Osteoblast (primary cell): Measurements from ENCODE around the gene ADRA2C. TPM values are rescaled to one million over a fixed set of nuclear protein-coding genes. Genes with fewer than 3 reads are reported as not detected.

Experiments used
- DNase-seq: peaks from one replicate; pipeline ENCODE4 v3.0.0; 2011; ENCODE audit warnings: low spot score, mixed read lengths; ENCODE audit not compliant: insufficient read length; ENCODE audit errors: missing footprints
- H2AFZ ChIP-seq: 2 replicates; pipeline ENCODE4 v1.6.0; 2011; ENCODE audit warnings: mild to moderate bottlenecking, low read length
- H3K27ac ChIP-seq: 2 replicates; pipeline ENCODE4 v1.5.1; 2011; ENCODE audit warnings: mild to moderate bottlenecking, low read depth, low read length, moderate library complexity
- H3K27me3 ChIP-seq: 2 replicates; pipeline ENCODE4 v1.6.0; 2012; ENCODE audit warnings: mild to moderate bottlenecking, control low read depth, inconsistent platforms, low read length, moderate library complexity; ENCODE audit not compliant: insufficient read depth
- H3K36me3 ChIP-seq: 2 replicates; pipeline ENCODE4 v1.5.1; 2011; ENCODE audit warnings: mild to moderate bottlenecking, low read length, control low read depth, moderate library complexity; ENCODE audit not compliant: insufficient read depth
- H3K4me1 ChIP-seq: 2 replicates; pipeline ENCODE4 v1.5.1; 2011; ENCODE audit warnings: mild to moderate bottlenecking, low read length, control low read depth, moderate library complexity; ENCODE audit not compliant: insufficient read depth
- H3K4me2 ChIP-seq: 2 replicates; pipeline ENCODE4 v1.6.0; 2011; ENCODE audit warnings: mild to moderate bottlenecking, low read length; ENCODE audit not compliant: insufficient read depth
- H3K4me3 ChIP-seq: fragments of 200-600 bp; sonication (generic); 3 replicates; pipeline ENCODE4 v1.5.1; 2012; ENCODE audit warnings: mild to moderate bottlenecking, low read length, inconsistent platforms; ENCODE audit not compliant: insufficient read depth
- H3K79me2 ChIP-seq: 2 replicates; pipeline ENCODE4 v1.6.0; 2012; ENCODE audit warnings: mild to moderate bottlenecking, low read length, control low read depth, inconsistent platforms; ENCODE audit not compliant: insufficient read depth
- H3K9me3 ChIP-seq: 2 replicates; pipeline ENCODE4 v1.5.1; 2011; ENCODE audit warnings: low read depth, low read length, control low read depth
- H4K20me1 ChIP-seq: 2 replicates; pipeline ENCODE4 v1.6.0; 2012; ENCODE audit warnings: mild to moderate bottlenecking, low read length, control low read depth; ENCODE audit not compliant: insufficient read depth
- CTCF ChIP-seq: IDR thresholded peaks from 2 replicates; pipeline ENCODE4 v1.5.1; 2011; ENCODE audit warnings: mild to moderate bottlenecking, low read depth, low read length, moderate library complexity; ENCODE audit errors: extremely low read depth
- total RNA-seq: library from RNA; depleted of rRNA; stranded (reverse); fragments of >200 nt; gene quantifications from 2 replicates; pipeline ENCODE4 v1.2.3, GENCODE V29; 2012

ADRA2C gene
- total RNA-seq, 1 donor = 1.1 TPM

- Histone ChIP-seq H3K9me3 (no peaks in the 10 kb centered on the region), H3K4me1 (no peaks in the 10 kb centered on the region), H2AFZ (no peak overlapping the region), H3K27me3 (peaks cover under 1% of the 10 kb centered on the region), H3K79me2 (no peaks in the 10 kb centered on the region), H3K36me3 (no peaks in the 10 kb centered on the region), H3K4me2 (no peak overlapping the region), H3K4me3 (no peak overlapping the region), H3K27ac (no peak overlapping the region), H4K20me1 (no peaks in the 10 kb centered on the region)
- no peak for TF ChIP-seq CTCF
- DNase-seq = no peak
These were observed 13.3 kb downstream of the ADRA2C start for GRCh38 chr4:3779509-3779908.

GRCh38 chr4:3780347-3781171 lies 14.4 kb downstream of the ADRA2C start:
- H3K9me3 ChIP-seq = no peaks in the 10 kb centered on the region
- no peaks in the 10 kb centered on the region for H3K79me2 ChIP-seq
- H4K20me1 ChIP-seq = no peaks in the 10 kb centered on the region
- no peaks in the 10 kb centered on the region for H3K4me1 ChIP-seq
- no peak for DNase-seq
- no peaks in the 10 kb centered on the region for H3K36me3 ChIP-seq
- H3K27ac ChIP-seq = no peak overlapping the region
- no peak for TF ChIP-seq CTCF
- no peak overlapping the region for H2AFZ ChIP-seq
- no peak overlapping the region for H3K4me2 ChIP-seq
- no peaks in the 10 kb centered on the region for H3K27me3 ChIP-seq
- no peak overlapping the region for H3K4me3 ChIP-seq

- Histone ChIP-seq H3K4me3 (no peak overlapping the region), H3K27me3 (no peaks in the 10 kb centered on the region), H3K4me2 (no peak overlapping the region), H3K36me3 (no peaks in the 10 kb centered on the region), H3K79me2 (no peaks in the 10 kb centered on the region), H3K4me1 (no peaks in the 10 kb centered on the region), H3K9me3 (no peaks in the 10 kb centered on the region), H3K27ac (no peak overlapping the region), H2AFZ (no peak overlapping the region), H4K20me1 (no peaks in the 10 kb centered on the region)
- no peak for DNase-seq
- no peak for TF ChIP-seq CTCF
These were observed 15.2 kb downstream of the ADRA2C start for GRCh38 chr4:3781193-3781886.
